T-helper 1 cell treated with Interleukin-12 subunit alpha and Interleukin-12 subunit beta and Interleukin-4 antibody, amounts not matched to agents 30 μg/mL and 1 μg/mL, for 36 hours (primary cell): ENCODE measurements around the gene HLA-DOB.
"Not testable (repeated sequence)": the region's sequence is repeated elsewhere in the genome, so short reads cannot be mapped to it uniquely, and the experiment has no call there.

Experiments
- H3K27ac Mint-ChIP-seq: one replicate; pipeline ENCODE4 v1.8.0; 2021; ENCODE audit warnings: mild to moderate bottlenecking, mixed read lengths
- H3K27me3 Mint-ChIP-seq: one replicate; pipeline ENCODE4 v1.8.0; 2021; ENCODE audit warnings: low read depth, mixed read lengths
- H3K36me3 Mint-ChIP-seq: one replicate; pipeline ENCODE4 v1.8.0; 2021; ENCODE audit warnings: low read depth, mixed read lengths
- H3K4me1 Mint-ChIP-seq: one replicate; pipeline ENCODE4 v1.8.0; 2021; ENCODE audit warnings: low read depth, mixed read lengths
- H3K4me3 Mint-ChIP-seq: one replicate; pipeline ENCODE4 v1.8.0; 2021; ENCODE audit warnings: mild to moderate bottlenecking, moderate library complexity, mixed read lengths
- H3K9me3 Mint-ChIP-seq: one replicate; pipeline ENCODE4 v1.8.0; 2021; ENCODE audit warnings: mixed read lengths

The HLA-DOB gene

GRCh38 chr6:32807020-32807580 lies 9.7 kb downstream of the HLA-DOB start:
- Mint-ChIP-seq H3K27me3 (peaks cover 42% of the 10 kb centered on the region), H3K9me3 (no peaks in the 10 kb centered on the region), H3K4me3 (no peak overlapping the region), H3K36me3 (peaks cover 2% of the 10 kb centered on the region), H3K27ac (no peak overlapping the region), H3K4me1 (no peaks in the 10 kb centered on the region)

GRCh38 chr6:32805404-32805803 lies 11.4 kb downstream of the HLA-DOB start:
- not testable (repeated sequence) for H3K9me3 Mint-ChIP-seq, H3K4me1 Mint-ChIP-seq, H3K36me3 Mint-ChIP-seq, H3K4me3 Mint-ChIP-seq, H3K27ac Mint-ChIP-seq
- H3K27me3 Mint-ChIP-seq, result peaks cover 55% of the 10 kb centered on the region

GRCh38 chr6:32803416-32803815 lies 13.4 kb downstream of the HLA-DOB start:
- Mint-ChIP-seq H3K4me1 (no peaks in the 10 kb centered on the region), H3K27ac (no peak overlapping the region), H3K4me3 (no peak overlapping the region), H3K9me3 (peaks cover 8% of the 10 kb centered on the region), H3K27me3 (peaks cover 70% of the 10 kb centered on the region), H3K36me3 (peaks cover 2% of the 10 kb centered on the region)

- Mint-ChIP-seq H3K27me3 (peaks cover 71% of the 10 kb centered on the region), H3K27ac (no peak overlapping the region), H3K4me3 (no peak overlapping the region), H3K36me3 (no peaks in the 10 kb centered on the region), H3K4me1 (peaks cover 11% of the 10 kb centered on the region), H3K9me3 (peaks cover 9% of the 10 kb centered on the region)
Observed at GRCh38 chr6:32799740-32800139, 17.1 kb downstream of the HLA-DOB start.

- Mint-ChIP-seq H3K9me3 (peaks cover 9% of the 10 kb centered on the region), H3K4me1 (peaks cover 17% of the 10 kb centered on the region), H3K36me3 (no peaks in the 10 kb centered on the region), H3K27ac (no peak overlapping the region), H3K4me3 (no peak overlapping the region), H3K27me3 (peaks cover 71% of the 10 kb centered on the region)
Observed at GRCh38 chr6:32799168-32799567, 17.6 kb downstream of the HLA-DOB start.

GRCh38 chr6:32796848-32797776 lies 19.7 kb downstream of the HLA-DOB start:
- H3K9me3 Mint-ChIP-seq, result peaks cover 9% of the 10 kb centered on the region
- peaks cover 70% of the 10 kb centered on the region for H3K27me3 Mint-ChIP-seq
- H3K36me3 Mint-ChIP-seq, result no peaks in the 10 kb centered on the region
- peak overlapping the region; percentile 34 for H3K27ac Mint-ChIP-seq
- peaks cover 20% of the 10 kb centered on the region for H3K4me1 Mint-ChIP-seq
- peak overlapping the region; percentile 59 for H3K4me3 Mint-ChIP-seq

GRCh38 chr6:32794510-32794909 lies 22.3 kb downstream of the HLA-DOB start:
- Mint-ChIP-seq H3K36me3 (no peaks in the 10 kb centered on the region), H3K27me3 (peaks cover 73% of the 10 kb centered on the region), H3K27ac (no peak overlapping the region), H3K4me1 (peaks cover 20% of the 10 kb centered on the region), H3K4me3 (no peak overlapping the region), H3K9me3 (peaks cover 9% of the 10 kb centered on the region)

GRCh38 chr6:32792901-32793435 lies 23.8 kb downstream of the HLA-DOB start:
- Mint-ChIP-seq H3K27me3 (peaks cover 71% of the 10 kb centered on the region), H3K27ac (no peak overlapping the region), H3K4me1 (peaks cover 20% of the 10 kb centered on the region), H3K9me3 (no peaks in the 10 kb centered on the region), H3K36me3 (no peaks in the 10 kb centered on the region), H3K4me3 (no peak overlapping the region)

GRCh38 chr6:32790306-32790705 lies 26.5 kb downstream of the HLA-DOB start:
- H3K27me3 Mint-ChIP-seq, result peaks cover 86% of the 10 kb centered on the region

GRCh38 chr6:32785781-32786533 lies 30.8 kb downstream of the HLA-DOB start:
- Mint-ChIP-seq H3K27me3 (peaks cover 66% of the 10 kb centered on the region), H3K4me1 (peaks cover 2% of the 10 kb centered on the region), H3K9me3 (no peaks in the 10 kb centered on the region), H3K4me3 (no peak overlapping the region), H3K36me3 (no peaks in the 10 kb centered on the region), H3K27ac (no peak overlapping the region)

More at GRCh38 chr6:32790306-32790705, 26.5 kb downstream of the HLA-DOB start:
- Mint-ChIP-seq H3K36me3 (no peaks in the 10 kb centered on the region), H3K27ac (no peak overlapping the region), H3K9me3 (no peaks in the 10 kb centered on the region), H3K4me3 (no peak overlapping the region), H3K4me1 (peaks cover 15% of the 10 kb centered on the region)

- H3K9me3 Mint-ChIP-seq, H3K4me3 Mint-ChIP-seq, H3K36me3 Mint-ChIP-seq, H3K27ac Mint-ChIP-seq, H3K4me1 Mint-ChIP-seq: not testable (repeated sequence)
- peaks cover 49% of the 10 kb centered on the region for H3K27me3 Mint-ChIP-seq
Observed at GRCh38 chr6:32782923-32783322, 33.9 kb downstream of the HLA-DOB start.

GRCh38 chr6:32779036-32779435 lies 37.8 kb downstream of the HLA-DOB start:
- no peaks in the 10 kb centered on the region for H3K9me3 Mint-ChIP-seq
- no peak overlapping the region for H3K27ac Mint-ChIP-seq
- no peak overlapping the region for H3K4me3 Mint-ChIP-seq
- no peaks in the 10 kb centered on the region for H3K36me3 Mint-ChIP-seq
- H3K4me1 Mint-ChIP-seq, result no peaks in the 10 kb centered on the region
- peaks cover 42% of the 10 kb centered on the region for H3K27me3 Mint-ChIP-seq

GRCh38 chr6:32775071-32775470 lies 41.7 kb downstream of the HLA-DOB start:
- H3K27ac Mint-ChIP-seq, result no peak overlapping the region
- no peaks in the 10 kb centered on the region for H3K4me1 Mint-ChIP-seq
- no peaks in the 10 kb centered on the region for H3K9me3 Mint-ChIP-seq
- no peak overlapping the region for H3K4me3 Mint-ChIP-seq
- no peaks in the 10 kb centered on the region for H3K36me3 Mint-ChIP-seq
- peaks cover 54% of the 10 kb centered on the region for H3K27me3 Mint-ChIP-seq

- H3K4me1 Mint-ChIP-seq, result no peaks in the 10 kb centered on the region
- no peak overlapping the region for H3K4me3 Mint-ChIP-seq
- H3K9me3 Mint-ChIP-seq, result no peaks in the 10 kb centered on the region
- H3K27me3 Mint-ChIP-seq, result peaks cover 61% of the 10 kb centered on the region
- H3K27ac Mint-ChIP-seq, result no peak overlapping the region
- H3K36me3 Mint-ChIP-seq, result no peaks in the 10 kb centered on the region
Observed at GRCh38 chr6:32774426-32774825, 42.4 kb downstream of the HLA-DOB start.
